GM21576 (cell line): ENCODE data around the gene RUNX3.
A peak's percentile ranks its signal among the peaks of the same experiment; 100 is the strongest.
"Not testable (repeated sequence)": the region's sequence is repeated elsewhere in the genome, so short reads cannot be mapped to it uniquely, and the experiment has no call there.

ENCODE experiments used
- ATAC-seq: cut with Tn5 transposase; IDR thresholded peaks from one replicate; pipeline ENCODE4 v1.9.1; 2021; ENCODE audit warnings: mild to moderate bottlenecking, moderate library complexity; ENCODE audit not compliant: unreplicated experiment

RUNX3 gene

GRCh38 chr1:24930260-24931145 is at the start of gene RUNX3:
RUNX3 (minus strand) TSS chr1:24930276; CDS start chr1:24929868, 408 bp downstream.
- ATAC-seq: peak; percentile 54

GRCh38 chr1:24979232-24979631 is 49.2 kb upstream of the RUNX3 start:
- not testable (repeated sequence) for ATAC-seq

GRCh38 chr1:24978383-24979032 is 48.4 kb upstream of the RUNX3 start:
- no peak for ATAC-seq

GRCh38 chr1:24975391-24975790 is 45.3 kb upstream of the RUNX3 start:
- ATAC-seq: no peak

GRCh38 chr1:24973315-24973714 is 43.2 kb upstream of the RUNX3 start:
- no peak for ATAC-seq

GRCh38 chr1:24972915-24973242 is 42.8 kb upstream of the RUNX3 start:
- no peak for ATAC-seq

GRCh38 chr1:24972221-24972914 is 42.3 kb upstream of the RUNX3 start:
- ATAC-seq: no peak

- ATAC-seq: no peak
These were observed 41.1 kb upstream of the RUNX3 start for GRCh38 chr1:24970926-24971875.

- ATAC-seq: no peak
These were observed 40.3 kb upstream of the RUNX3 start for GRCh38 chr1:24970399-24970753.

GRCh38 chr1:24969596-24970398 is 39.7 kb upstream of the RUNX3 start:
- ATAC-seq: no peak

GRCh38 chr1:24968941-24969585 is 39.0 kb upstream of the RUNX3 start:
- ATAC-seq: no peak

GRCh38 chr1:24967962-24968361 is 37.9 kb upstream of the RUNX3 start:
- no peak for ATAC-seq

GRCh38 chr1:24967555-24967954 is 37.5 kb upstream of the RUNX3 start:
- ATAC-seq: no peak

GRCh38 chr1:24966724-24967346 is 36.8 kb upstream of the RUNX3 start:
- ATAC-seq: no peak

GRCh38 chr1:24966121-24966723 is 36.1 kb upstream of the RUNX3 start:
- no peak for ATAC-seq

GRCh38 chr1:24965571-24965930 is 35.5 kb upstream of the RUNX3 start:
- no peak for ATAC-seq

GRCh38 chr1:24964811-24965570 is 34.9 kb upstream of the RUNX3 start:
- peak; percentile 76 for ATAC-seq
